IMR-90 (cell line): ENCODE data around the gene RTP4. TPM values are rescaled to one million over a fixed set of nuclear protein-coding genes. Genes with fewer than 3 reads are reported as not detected.

Experiments used
- ATAC-seq: fragments of 200-7000 bp; cut with Tn5 transposase; 2 replicates; pipeline ENCODE4 v1.9.1; 2020; ENCODE audit warnings: low read depth, mild to moderate bottlenecking, moderate library complexity
- BruUV-seq: library from RNA; stranded (reverse); fragments of 400-500 nt; replicated peaks from 2 replicates; lab custom pipeline; 2021; lab: Mats Ljungman, UMichigan
- CTCF ChIA-PET: fragments of 300-600 bp; formaldehyde crosslinking; extraction: SDS; loops from one replicate; lab custom pipeline; 2021; ENCODE audit warnings: antibody characterized with exemption; lab: Yijun Ruan, JAX
- POLR2A ChIA-PET: fragments of 300-600 bp; sonication (Branson Sonifier 250); formaldehyde crosslinking; loops from one replicate; lab custom pipeline; 2022; ENCODE audit warnings: antibody characterized with exemption; ENCODE audit not compliant: unreplicated experiment; lab: Charles Lee
- DNase-seq: peaks from one replicate; pipeline ENCODE4 v3.0.0; 2013
- H2AFZ ChIP-seq: replicated peaks from 2 replicates; pipeline ENCODE3; 2013; ENCODE audit warnings: low read length, mild to moderate bottlenecking; ENCODE audit not compliant: poor library complexity
- H2AK5ac ChIP-seq: 2 replicates; pipeline ENCODE4 v1.6.1; 2013; ENCODE audit warnings: low read depth, low read length, inconsistent platforms
- H2AK9ac ChIP-seq: replicated peaks from 2 replicates; pipeline ENCODE3; 2013; ENCODE audit warnings: mild to moderate bottlenecking, low read depth, low read length, moderate library complexity; ENCODE audit not compliant: poor library complexity
- H2BK120ac ChIP-seq: 2 replicates; pipeline ENCODE4 v1.6.1; 2013; ENCODE audit warnings: low read depth, low read length, inconsistent platforms
- H2BK15ac ChIP-seq: 3 replicates; pipeline ENCODE4 v1.6.1; 2013; ENCODE audit warnings: low read depth, low read length, inconsistent platforms
- H2BK20ac ChIP-seq: 2 replicates; pipeline ENCODE4 v1.6.1; 2013; ENCODE audit warnings: low read depth, mild to moderate bottlenecking, inconsistent platforms, low read length, moderate library complexity
- H2BK5ac ChIP-seq: 2 replicates; pipeline ENCODE4 v1.6.1; 2013; ENCODE audit warnings: mild to moderate bottlenecking, low read depth, low read length, inconsistent platforms; ENCODE audit not compliant: poor library complexity, severe bottlenecking
- H3K14ac ChIP-seq: replicated peaks from 2 replicates; pipeline ENCODE4 v1.6.1; 2013; ENCODE audit warnings: low read depth, low read length, inconsistent platforms
- H3K18ac ChIP-seq: 2 replicates; pipeline ENCODE4 v1.6.1; 2013; ENCODE audit warnings: low read depth, low read length, control low read depth
- H3K23ac ChIP-seq: 2 replicates; pipeline ENCODE4 v1.6.1; 2013; ENCODE audit warnings: low read depth, low read length, inconsistent platforms
- H3K27ac ChIP-seq: 2 replicates; pipeline ENCODE4 v1.5.1; 2013; ENCODE audit warnings: mild to moderate bottlenecking, control low read depth, low read length; ENCODE audit not compliant: insufficient read depth
- H3K27me3 ChIP-seq: 2 replicates; pipeline ENCODE4 v1.6.1; 2013; ENCODE audit warnings: low read length; ENCODE audit not compliant: control insufficient read depth, insufficient read depth
- H3K36me3 ChIP-seq: 2 replicates; pipeline ENCODE4 v1.6.1; 2013; ENCODE audit warnings: low read length, mixed read lengths; ENCODE audit not compliant: control insufficient read depth, insufficient read depth
- H3K4ac ChIP-seq: 2 replicates; pipeline ENCODE4 v1.6.1; 2013; ENCODE audit warnings: low read depth, low read length, inconsistent platforms
- H3K4me1 ChIP-seq: 2 replicates; pipeline ENCODE4 v1.6.1; 2013; ENCODE audit warnings: low read length, mixed read lengths; ENCODE audit not compliant: control insufficient read depth, insufficient read depth
- H3K4me2 ChIP-seq: 2 replicates; pipeline ENCODE4 v1.6.1; 2013; ENCODE audit warnings: low read depth, mild to moderate bottlenecking, control low read depth, low read length, moderate library complexity
- H3K4me3 ChIP-seq: 2 replicates; pipeline ENCODE4 v1.5.1; 2013; ENCODE audit warnings: low read depth, mild to moderate bottlenecking, control low read depth, low read length, moderate library complexity; ENCODE audit not compliant: insufficient read depth
- H3K56ac ChIP-seq: 2 replicates; pipeline ENCODE4 v1.6.1; 2013; ENCODE audit warnings: low read length, inconsistent platforms; ENCODE audit not compliant: insufficient read depth; ENCODE audit errors: extremely low read depth
- H3K79me1 ChIP-seq, 2 experiments: 2 replicates each; pipeline ENCODE4 v1.6.1; 2013; ENCODE audit warnings: low read length in 2 of 2, inconsistent platforms in 1 of 2, low read depth in 1 of 2
- H3K9ac ChIP-seq: 2 replicates; pipeline ENCODE4 v1.6.1; 2013; ENCODE audit warnings: low read depth, low read length, control low read depth
- H3K9me1 ChIP-seq: 2 replicates; pipeline ENCODE4 v1.6.1; 2013; ENCODE audit warnings: low read length, inconsistent platforms; ENCODE audit not compliant: insufficient read depth
- H3K9me3 ChIP-seq: 2 replicates; pipeline ENCODE4 v1.6.1; 2013; ENCODE audit warnings: low read length; ENCODE audit not compliant: control insufficient read depth, insufficient read depth
- H4K20me1 ChIP-seq: 2 replicates; pipeline ENCODE4 v1.6.1; 2013; ENCODE audit warnings: low read length, inconsistent platforms; ENCODE audit not compliant: insufficient read depth
- H4K5ac ChIP-seq: 2 replicates; pipeline ENCODE4 v1.6.1; 2013; ENCODE audit warnings: mild to moderate bottlenecking, low read depth, low read length, control low read depth
- H4K8ac ChIP-seq, 2 experiments: 2 replicates each; pipeline ENCODE4 v1.6.1; 2013; ENCODE audit warnings: low read depth in 2 of 2, low read length in 2 of 2, control low read depth in 1 of 2, inconsistent platforms in 1 of 2
- H4K91ac ChIP-seq: 2 replicates; pipeline ENCODE4 v1.6.1; 2013; ENCODE audit warnings: low read depth, low read length, inconsistent platforms; ENCODE audit not compliant: insufficient read depth
- MAZ ChIP-seq: IDR thresholded peaks from 2 replicates; pipeline ENCODE4 v1.6.1; 2012; ENCODE audit warnings: low read depth, mild to moderate bottlenecking, low read length, improper control_type of control experiment, moderate library complexity, borderline replicate concordance
- NFE2L2 ChIP-seq: fragments of 150-350 bp; IDR thresholded peaks from 2 replicates; pipeline ENCODE4 v1.6.1; 2016; ENCODE audit warnings: low read depth, mild to moderate bottlenecking, low read length
- WGBS, 2 experiments: methylation state at CpG; one replicate each; pipeline versions ENCODE4 v1.1.5 to v1.1.7; 2013; ENCODE audit warnings: missing lambda C conversion rate in 2 of 2; ENCODE audit not compliant: insufficient read length in 1 of 2; ENCODE audit errors: extremely low coverage in 2 of 2; 5-methylcytosine and 5-hydroxymethylcytosine counted together
- dilution Hi-C: fragments of 300-500 bp; cut with HindIII; formaldehyde crosslinking; loops from one replicate; pipeline ENCODE4 v1.14.3; 2018; ENCODE audit warnings: low sequenced_read_pairs; ENCODE audit not compliant: unreplicated experiment
- in situ Hi-C: fragments of 300-500 bp; cut with MboI; formaldehyde crosslinking; loops from 3 replicates; pipeline ENCODE4 v1.14.3; 2019; ENCODE audit warnings: low sequenced_read_pairs, inconsistent platforms, mixed read lengths
- intact Hi-C: fragments of 100-400 bp; cut with micrococcal nuclease; formaldehyde crosslinking; loops from 2 replicates; pipeline ENCODE4 v1.10.0; 2022
- polyA plus RNA-seq, 3 experiments: library from polyadenylated mRNA; depleted of rRNA; stranded (reverse); fragments of >200 nt; gene quantifications; 2 replicates each; pipeline ENCODE4 v1.2.3, GENCODE V29; 2012; ENCODE audit warnings: low replicate concordance in 1 of 3
- total RNA-seq: library from RNA; depleted of rRNA; stranded (reverse); fragments of >200 nt; gene quantifications from 2 replicates; pipeline ENCODE4 v1.2.3, GENCODE V29; 2012

The RTP4 gene
- total and polyA plus RNA-seq, 2 of the 4 experiments (the other 2 are of a cell fraction), result not detected

DNA sequence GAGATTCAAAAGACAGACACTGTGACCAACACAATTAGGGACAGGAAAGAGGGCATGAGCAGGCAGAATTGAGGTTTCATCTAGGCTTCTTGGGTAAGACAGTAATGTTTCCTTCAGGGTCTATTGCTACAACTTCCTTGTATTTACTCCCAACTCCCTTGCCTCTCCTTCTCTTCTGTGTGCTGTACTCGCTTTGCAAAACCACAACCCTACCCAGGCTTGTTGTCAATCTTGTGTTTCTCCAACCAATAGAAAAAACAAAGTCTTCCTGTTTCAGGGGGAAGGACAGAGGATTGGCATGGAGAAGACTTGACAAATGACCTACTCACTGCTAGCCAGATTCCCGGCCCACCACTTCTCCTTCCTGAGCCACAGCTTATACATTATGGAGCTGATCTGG, 40.3 kb upstream of the RTP4 start:
- no peak overlapping the region for H2BK120ac ChIP-seq
- CTCF ChIA-PET, result interaction anchor here (0.9 to 1.7 kb wide), 4 partner anchors 8 to 351 kb away, joined by 3 to 5 read pairs (median 3); partner anchors contain the start of gene RPL39L
- H3K79me1 ChIP-seq, result no peaks in the 10 kb centered on the region
- H3K56ac ChIP-seq, result no peak overlapping the region
- peaks cover 23% of the 10 kb centered on the region for H3K27me3 ChIP-seq
- H2AK9ac ChIP-seq, result no peak overlapping the region
- POLR2A ChIA-PET, result no interaction called here
- no peaks in the 10 kb centered on the region for H3K9me1 ChIP-seq
- H3K4me2 ChIP-seq, result no peak overlapping the region
- H4K20me1 ChIP-seq, result no peaks in the 10 kb centered on the region
- H3K23ac ChIP-seq, result no peak overlapping the region
- no peak overlapping the region for H2AK5ac ChIP-seq
- H3K4ac ChIP-seq, result no peak overlapping the region
- in situ Hi-C loops (no loop called here), intact Hi-C loops (no loop called here), dilution Hi-C loops (no loop called here)
- no peak overlapping the region for H3K4me3 ChIP-seq
- WGBS, 2 experiments, result no CpG with 5 or more reads among the region's 2 CpGs
- no peaks in the 10 kb centered on the region for H3K4me1 ChIP-seq
- H3K18ac ChIP-seq, result no peak overlapping the region
- BruUV-seq, result no TSS peak
- H2AFZ ChIP-seq, result no peak overlapping the region
- no peak overlapping the region for H4K8ac ChIP-seq
- H3K36me3 ChIP-seq, result no peaks in the 10 kb centered on the region
- no peak overlapping the region for H4K91ac ChIP-seq
- H3K9ac ChIP-seq, result no peak overlapping the region
- TF ChIP-seq NFE2L2, result no peak
- no peak for TF ChIP-seq MAZ
- no peak overlapping the region for H2BK5ac ChIP-seq
- H4K5ac ChIP-seq, result no peak overlapping the region
- H2BK20ac ChIP-seq, result no peak overlapping the region
- no peak overlapping the region for H3K27ac ChIP-seq
- H2BK15ac ChIP-seq, result no peak overlapping the region
- H3K9me3 ChIP-seq, result no peaks in the 10 kb centered on the region
- ATAC-seq, result no peak
- no peak overlapping the region for H3K14ac ChIP-seq
- no peak for DNase-seq
